ENCODE data around the gene DNAJB13. TPM values are rescaled to one million over a fixed set of nuclear protein-coding genes. Genes with fewer than 3 reads are reported as not detected.
A peak's percentile ranks its signal among the peaks of the same experiment; 100 is the strongest.

Gene DNAJB13
- total and polyA plus RNA-seq, 12 donors, result not detected

- Histone ChIP-seq H3K4me1 (peaks cover 0 to 14% (median 10%) of the 10 kb centered on the region in 9 donors), H3K27me3 (no peaks in the 10 kb centered on the region), H3K36me3 (no peaks in the 10 kb centered on the region), H3K9me3 (no peaks in the 10 kb centered on the region), H3K4me3 (no peak overlapping the region), H3K27ac (no peak overlapping the region)
- intact Hi-C loops (cut with DNase I), result loop anchor here in 1 of 10 donors (10.0 kb wide), 1 partner anchor 187 kb away; the partner anchor contains the start of genes C2CD3 and PPME1
- TF ChIP-seq CTCF (IDR thresholded peaks at IDR 0.05), result no peak
- WGBS, 2 donors, result 92 to 97% methylated on average over 7 of the region's 7 CpGs
- ATAC-seq, result no peak
- DNase-seq, result no peak
Measured at GRCh38 chr11:73988227-73988626, 37.4 kb downstream of the DNAJB13 start.

- peak in 1 of 9 donors; percentile 25 for TF ChIP-seq CTCF (IDR thresholded peaks at IDR 0.05)
- no peak for DNase-seq
- H3K9me3 ChIP-seq, result no peaks in the 10 kb centered on the region
- H3K27me3 ChIP-seq, result no peaks in the 10 kb centered on the region
- ATAC-seq, result no peak
- 94% methylated on average over 6 of the region's 6 CpGs for WGBS, 2 donors
- H3K36me3 ChIP-seq, result no peaks in the 10 kb centered on the region
- no peak overlapping the region for H3K4me3 ChIP-seq
- intact Hi-C loops (cut with DNase I), result loop anchor here in 1 of 10 donors (10.0 kb wide), 1 partner anchor 186 kb away; the partner anchor contains the start of genes C2CD3 and PPME1
- no peak overlapping the region for H3K27ac ChIP-seq
- H3K4me1 ChIP-seq, result peaks cover 0 to 5% (median under 1%) of the 10 kb centered on the region in 9 donors
Measured at GRCh38 chr11:73989156-73989555, 38.3 kb downstream of the DNAJB13 start.

GRCh38 chr11:73990730-73991129, 39.9 kb downstream of the DNAJB13 start:
- no peak for ATAC-seq

GRCh38 chr11:73991471-73992006, 40.7 kb downstream of the DNAJB13 start:
- ATAC-seq, result no peak
- Histone ChIP-seq H3K4me1 (peaks cover 0 to 9% (median 0%) of the 10 kb centered on the region in 9 donors), H3K4me3 (no peak overlapping the region), H3K27ac (no peak overlapping the region), H3K9me3 (no peaks in the 10 kb centered on the region), H3K27me3 (no peaks in the 10 kb centered on the region), H3K36me3 (no peaks in the 10 kb centered on the region)
- intact Hi-C loops (cut with DNase I), result no loop called here
- DNase-seq, result no peak
- WGBS, 2 donors, result 86 to 94% methylated on average over 6 of the region's 6 CpGs
- TF ChIP-seq CTCF (IDR thresholded peaks at IDR 0.05), result no peak

More at GRCh38 chr11:73990730-73991129, 39.9 kb downstream of the DNAJB13 start:
- Histone ChIP-seq H3K9me3 (no peaks in the 10 kb centered on the region), H3K4me3 (no peak overlapping the region), H3K27ac (no peak overlapping the region), H3K36me3 (no peaks in the 10 kb centered on the region), H3K27me3 (no peaks in the 10 kb centered on the region), H3K4me1 (peaks cover 0 to 9% (median 0%) of the 10 kb centered on the region in 9 donors)
- no peak for DNase-seq
- 81 to 89% methylated on average over 2 of the region's 2 CpGs for WGBS, 2 donors
- intact Hi-C loops (cut with DNase I), result no loop called here
- TF ChIP-seq CTCF (IDR thresholded peaks at IDR 0.05), result no peak
